OCI-M2 (cell line): ENCODE data around the gene RTN4RL2.

Experiments
- DNase-seq: peaks from one replicate; lab custom pipeline; 2025; ENCODE audit not compliant: unreplicated experiment; lab: John Stamatoyannopoulos, UW

The RTN4RL2 gene

DNA sequence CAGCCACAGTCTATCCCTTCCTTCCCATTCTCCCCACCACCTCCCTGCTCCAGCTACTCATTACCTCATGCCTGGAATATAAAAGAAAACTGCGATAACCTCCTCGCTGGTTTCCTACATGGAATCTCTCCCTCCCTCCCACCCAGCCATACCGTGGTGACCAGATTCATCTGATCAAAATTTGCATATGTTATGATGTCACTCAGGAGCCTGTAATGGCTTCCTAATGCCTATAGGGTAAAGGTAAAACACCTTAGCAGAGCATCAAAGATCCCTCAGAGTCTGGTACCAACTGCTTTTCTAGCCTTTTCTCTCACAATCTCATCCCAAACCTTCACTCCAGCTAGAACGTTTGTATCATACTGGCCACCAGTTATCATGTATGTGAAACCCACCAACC is 19.6 kb downstream of the RTN4RL2 start:
- no peak for DNase-seq

- DNase-seq = no peak
Measured at GRCh38 chr11:57480409-57481137, 20.2 kb downstream of the RTN4RL2 start.

GRCh38 chr11:57481315-57481714 is 21.0 kb downstream of the RTN4RL2 start:
- no peak for DNase-seq

GRCh38 chr11:57481915-57482781 is 21.8 kb downstream of the RTN4RL2 start:
- DNase-seq = no peak

DNA sequence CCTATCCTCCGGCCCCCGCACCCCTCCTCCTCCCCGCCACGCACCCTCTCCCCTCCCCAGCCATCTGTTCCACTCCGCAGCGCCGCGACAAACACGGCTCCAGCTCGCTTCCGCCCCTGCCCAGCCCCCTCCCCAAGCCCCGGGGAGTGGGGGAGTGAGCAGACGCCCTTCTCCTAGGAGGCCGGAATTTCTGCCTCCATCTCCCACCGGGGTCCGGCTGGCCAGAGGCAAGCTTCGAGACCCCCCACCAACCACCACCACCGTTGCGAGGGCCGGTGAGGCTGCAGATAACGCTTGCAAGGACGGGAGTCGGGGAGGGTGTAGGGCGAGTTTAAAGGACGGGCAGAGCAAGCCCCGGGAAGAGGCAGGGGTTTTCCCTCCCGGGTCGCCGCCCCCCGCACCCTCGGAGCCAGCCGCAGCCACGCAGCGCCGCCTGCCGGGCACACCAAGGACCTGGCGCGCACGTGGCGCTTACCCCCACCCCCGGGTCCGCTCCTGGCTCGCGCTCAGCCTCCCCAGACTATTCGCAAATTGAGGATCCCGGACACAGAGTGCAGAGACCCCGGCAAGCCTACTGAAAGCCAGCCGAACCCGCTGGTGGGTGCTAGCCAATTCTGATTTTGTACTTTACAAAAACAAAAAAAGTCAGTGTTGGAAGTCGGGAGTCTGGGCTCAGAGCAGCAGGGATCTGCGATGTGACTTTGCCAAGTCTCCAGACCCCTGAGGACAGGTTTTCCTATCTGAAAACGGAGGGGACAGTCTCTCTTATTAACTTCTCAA is 22.6 kb downstream of the RTN4RL2 start:
- DNase-seq = no peak

DNA sequence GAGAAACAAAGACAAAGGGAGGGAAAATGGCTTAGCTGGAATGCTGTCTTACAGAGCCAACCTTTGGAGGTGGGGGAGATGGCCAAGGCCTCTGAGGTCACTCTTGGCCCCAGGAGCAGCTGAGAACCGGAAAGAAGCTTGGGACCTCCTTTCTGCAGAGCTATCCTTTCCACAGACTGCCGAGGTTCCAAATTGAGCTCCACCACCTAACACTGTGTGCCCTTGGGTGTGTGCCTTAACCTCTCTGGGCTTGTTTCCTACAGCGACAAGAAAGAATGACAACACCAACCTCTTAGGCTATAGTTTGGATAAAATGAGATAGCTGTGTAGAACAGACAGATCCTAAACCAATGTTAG is 23.2 kb downstream of the RTN4RL2 start:
- no peak for DNase-seq

DNA sequence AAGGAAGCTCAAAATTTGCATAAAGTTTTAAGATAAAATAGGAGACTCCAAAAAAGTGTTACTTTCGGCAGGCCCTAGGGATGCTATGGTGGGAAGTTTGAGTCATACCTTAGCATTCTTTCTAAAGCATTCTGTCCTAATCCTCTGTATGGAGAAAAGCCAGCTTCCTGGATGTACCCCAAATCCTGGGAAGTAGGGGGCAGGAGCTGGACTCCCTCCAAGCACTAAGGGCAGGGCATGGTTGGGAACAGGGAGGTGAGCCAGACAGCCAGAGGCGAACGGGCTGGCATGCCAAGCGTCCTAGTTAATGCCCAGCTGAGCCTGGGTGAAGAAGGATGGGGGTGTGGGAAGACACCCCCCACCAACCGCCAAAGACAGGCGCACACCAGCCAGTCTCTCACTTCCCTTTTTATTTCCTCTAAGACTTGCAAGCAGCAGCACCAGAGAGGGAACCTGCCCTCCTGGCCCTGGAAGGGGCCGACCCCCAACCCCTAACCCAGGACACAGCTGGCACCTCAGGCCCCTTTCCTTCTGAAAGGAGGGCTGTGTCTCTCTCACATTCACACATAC is 23.9 kb downstream of the RTN4RL2 start:
- no peak for DNase-seq

DNA sequence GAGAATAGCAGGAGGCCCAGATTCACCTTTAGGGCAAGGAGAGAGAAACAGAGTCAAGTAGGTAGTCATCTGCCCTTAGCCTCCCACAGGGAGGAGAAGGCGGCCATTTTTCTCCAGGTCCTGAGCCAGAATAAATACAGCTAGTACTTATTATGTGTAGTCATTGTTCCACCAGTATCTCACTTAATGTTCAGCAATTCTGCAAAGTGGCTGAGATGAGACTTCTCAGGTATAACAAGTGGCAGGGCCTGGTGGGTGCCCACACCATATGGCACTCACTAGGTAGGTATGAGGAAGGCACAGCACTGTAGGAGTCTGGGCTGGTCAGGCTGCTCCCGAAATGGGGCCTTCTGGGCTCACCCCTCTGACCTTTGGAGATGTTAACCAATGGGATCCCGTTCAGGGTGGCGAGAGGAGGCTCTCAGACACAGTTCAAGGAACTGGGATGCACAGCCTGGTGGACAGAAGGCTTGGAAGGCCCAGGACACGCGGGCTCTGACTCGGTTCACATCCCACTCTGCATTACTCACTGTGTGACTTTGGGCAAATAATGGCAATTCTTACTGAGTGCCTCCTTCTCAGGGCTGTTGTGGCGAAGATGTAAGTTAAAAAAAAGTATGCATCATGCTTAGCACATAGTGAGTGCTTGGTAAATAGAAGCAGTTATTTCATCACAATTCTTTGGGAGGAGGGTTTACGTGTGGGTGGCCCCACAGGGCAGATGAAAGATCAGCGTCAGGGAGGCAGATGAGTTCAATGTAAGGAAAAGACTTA is 25.1 kb downstream of the RTN4RL2 start:
- no peak for DNase-seq

GRCh38 chr11:57487021-57487778 is 26.9 kb downstream of the RTN4RL2 start:
- no peak for DNase-seq

DNA sequence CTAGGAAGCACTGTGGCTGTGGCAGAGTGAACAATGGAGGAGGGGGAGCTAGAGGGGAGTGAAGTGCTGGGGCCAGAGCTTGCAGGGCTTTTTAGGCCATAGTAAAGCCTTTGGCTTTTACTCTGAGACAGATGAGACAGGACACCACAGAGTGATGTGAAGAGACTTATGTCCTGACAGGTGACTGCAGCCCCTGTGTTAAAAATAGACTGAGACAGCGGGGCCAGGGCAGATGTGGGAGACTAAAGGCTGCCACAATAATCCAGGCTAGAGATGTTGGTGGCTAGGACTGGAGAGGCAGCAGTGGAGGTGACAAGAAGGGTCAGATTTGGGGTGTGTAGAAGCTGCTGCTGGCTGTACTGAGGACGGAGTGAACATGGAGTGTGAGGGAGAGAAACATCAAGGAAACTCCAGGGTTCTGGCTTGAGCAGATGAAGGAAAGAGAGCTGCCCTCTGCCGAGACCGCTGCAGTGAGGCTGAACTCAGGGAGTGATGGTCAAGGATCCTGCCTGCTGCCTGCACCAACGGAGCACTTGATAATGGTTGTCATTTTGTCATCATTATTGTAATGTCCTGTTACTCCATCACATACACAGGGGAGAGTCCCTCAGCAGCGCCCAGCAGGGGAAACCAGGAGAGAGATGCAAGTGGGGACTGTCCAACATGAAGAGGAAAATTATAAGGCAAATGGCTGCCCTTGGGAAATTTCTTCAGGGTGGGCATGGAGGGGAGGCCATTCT is 27.8 kb downstream of the RTN4RL2 start:
- DNase-seq = no peak

- no peak for DNase-seq
Measured at GRCh38 chr11:57490456-57491248, 30.3 kb downstream of the RTN4RL2 start.

- no peak for DNase-seq
Measured at GRCh38 chr11:57491371-57492061, 31.2 kb downstream of the RTN4RL2 start.

- no peak for DNase-seq
Measured at GRCh38 chr11:57493507-57494503, 33.5 kb downstream of the RTN4RL2 start.

DNA sequence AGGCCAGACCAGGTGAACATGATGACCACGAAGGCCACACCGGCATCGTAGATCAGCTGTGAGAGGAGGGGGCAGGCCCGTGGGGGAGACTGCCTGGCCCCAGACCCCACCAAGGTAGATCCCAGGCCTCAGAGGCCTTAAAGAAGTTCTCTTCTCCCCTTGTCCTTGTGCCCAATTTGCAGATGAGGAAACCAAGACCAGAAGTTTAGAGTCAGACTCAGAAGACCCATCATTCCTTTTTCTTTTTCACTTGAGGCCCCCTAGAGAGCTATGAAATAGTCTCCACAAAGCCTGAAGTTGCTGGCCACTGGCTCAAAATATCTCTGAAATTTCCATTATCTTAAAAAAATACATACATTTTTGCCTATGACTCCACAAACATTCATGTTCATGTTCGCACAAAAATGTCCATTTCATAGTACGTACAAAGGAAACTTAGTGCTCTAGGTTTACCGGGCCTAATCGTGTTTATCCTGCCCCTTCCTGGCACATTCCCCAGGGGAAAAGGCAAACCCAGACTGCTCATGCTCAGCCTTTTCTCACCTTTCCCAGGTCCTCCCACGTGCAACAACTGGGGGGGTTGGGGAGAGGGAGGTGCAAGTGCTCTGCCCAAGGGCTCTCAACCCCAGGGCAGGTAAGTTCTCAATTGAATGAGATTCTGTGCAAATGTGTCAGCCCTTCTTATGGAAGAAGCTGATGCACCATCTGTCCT is 35.9 kb downstream of the RTN4RL2 start:
- no peak for DNase-seq

GRCh38 chr11:57497303-57498247 is 37.2 kb downstream of the RTN4RL2 start:
- DNase-seq = no peak
